Esophagus muscularis mucosa (tissue), 4 donors: ENCODE measurements around the gene COA3. TPM values are rescaled to one million over a fixed set of nuclear protein-coding genes. Genes with fewer than 3 reads are reported as not detected.
A peak's percentile ranks its signal among the peaks of the same experiment; 100 is the strongest.

Experiments
- DNase-seq: peaks from one replicate; pipeline ENCODE4 v3.0.0-alpha.2; 2017; ENCODE audit errors: extremely low spot score
- H3K27ac ChIP-seq, 4 donors: fragments of 200-600 bp; sonication (generic); replicated peaks in 1 of 4; 1 replicate in 3 of 4; 2 replicates in 1 of 4; pipeline ENCODE4 v1.5.1; 2016 to 2019; ENCODE audit warnings: mild to moderate bottlenecking in 1 of 4
- H3K27me3 ChIP-seq, 4 donors: fragments of 200-600 bp; sonication (generic); one replicate each; pipeline versions ENCODE4 v1.5.1 to v1.6.0; 2016 to 2019
- H3K36me3 ChIP-seq, 4 donors: fragments of 200-600 bp; sonication (generic); one replicate each; pipeline ENCODE4 v1.5.1; 2016 to 2019
- H3K4me1 ChIP-seq, 4 donors: fragments of 200-600 bp; sonication (generic); one replicate each; pipeline ENCODE4 v1.5.1; 2016 to 2019
- H3K4me3 ChIP-seq, 4 donors: fragments of 200-600 bp; sonication (generic); 1 replicate in 2 of 4; 2 replicates in 2 of 4; pipeline ENCODE4 v1.5.1; 2016 to 2019; ENCODE audit warnings: mild to moderate bottlenecking in 4 of 4, moderate library complexity in 1 of 4
- H3K9me3 ChIP-seq, 4 donors: fragments of 200-600 bp; sonication (generic); 1 replicate in 3 of 4; 2 replicates in 1 of 4; pipeline ENCODE4 v1.5.1; 2016 to 2019
- CTCF ChIP-seq, 3 experiments: fragments of 200-600 bp in 2 of 3; fragments of 450-650 bp in 1 of 3; sonication (generic) in 2 of 3; IDR thresholded peaks; one replicate each; pipeline ENCODE4 v1.5.1; 2017 to 2019; ENCODE audit warnings: antibody characterized with exemption in 3 of 3, mild to moderate bottlenecking in 2 of 3, moderate library complexity in 1 of 3
- EP300 ChIP-seq: sonication (generic); formaldehyde crosslinking; IDR thresholded peaks from one replicate; pipeline ENCODE4 v1.6.1; 2017; ENCODE audit warnings: antibody characterized with exemption
- POLR2A ChIP-seq: fragments of 450-650 bp; IDR thresholded peaks from one replicate; pipeline ENCODE4 v1.6.1; 2017; ENCODE audit warnings: antibody characterized with exemption, moderate library complexity, mild to moderate bottlenecking, low read depth
- POLR2AphosphoS5 ChIP-seq, 2 donors: sonication (generic); formaldehyde crosslinking; IDR thresholded peaks; one replicate each; pipeline ENCODE4 v1.6.1; 2017; ENCODE audit warnings: antibody characterized with exemption in 2 of 2
- WGBS: methylation state at CpG from one replicate; pipeline ENCODE4 v1.1.5; 2018; 5-methylcytosine and 5-hydroxymethylcytosine counted together
- intact Hi-C: fragments of 100-400 bp; cut with DNase I; formaldehyde crosslinking; loops from one replicate; pipeline ENCODE4 v1.15.1; 2023
- total RNA-seq, 4 donors: library from RNA; depleted of rRNA; stranded (reverse); fragments of >200 nt; gene quantifications; one replicate each; pipeline versions ENCODE4 v1.1.0 to v1.2.1, GENCODE V29; 2016

Gene COA3
- total RNA-seq, 4 donors from 2014 or later, result 65.9 to 74.6 (median 68.3) TPM

DNA sequence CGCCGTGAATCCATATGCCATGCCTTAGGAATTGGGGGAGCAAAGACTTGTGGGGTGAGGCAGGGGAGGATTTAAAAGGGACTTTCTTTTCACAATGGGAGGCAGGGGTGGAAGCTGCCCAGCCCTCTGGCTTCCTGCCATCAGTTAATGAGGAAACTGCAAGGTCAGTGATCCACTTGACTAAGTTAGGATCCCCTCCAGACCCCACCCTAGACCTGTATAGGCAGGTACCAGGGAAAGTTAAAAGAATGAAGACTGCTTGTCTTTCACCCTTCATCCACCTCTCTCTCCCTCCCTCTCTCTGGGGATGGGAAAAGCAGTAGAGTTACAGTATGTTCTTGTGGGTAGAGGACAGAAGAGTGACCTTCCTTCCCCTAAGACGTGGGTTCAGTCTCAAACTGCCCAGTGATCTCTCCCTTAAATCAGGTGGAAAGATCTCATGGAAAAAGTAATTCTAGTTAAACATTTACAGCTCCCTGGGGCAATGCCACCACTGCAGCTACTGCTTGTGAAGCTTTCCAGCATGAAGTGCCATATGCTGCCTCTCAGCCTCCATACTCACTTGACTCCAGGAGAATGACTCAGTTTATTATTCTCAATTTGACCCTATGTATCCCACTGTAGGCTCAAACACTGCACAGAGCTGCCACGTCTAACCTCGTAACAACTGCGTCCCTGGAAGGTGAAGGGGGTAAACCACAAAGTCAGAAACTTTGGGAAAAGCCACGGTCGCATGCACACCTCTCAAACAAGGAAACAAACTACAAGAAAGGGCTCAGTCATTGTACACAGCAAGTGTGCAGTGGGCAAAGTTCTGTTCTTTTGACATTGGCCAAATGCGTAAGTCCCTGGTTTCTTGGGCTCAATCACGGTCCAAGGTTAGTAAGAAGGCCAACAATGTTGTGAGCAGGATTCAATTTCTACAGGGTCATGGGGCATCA, 1.2 kb downstream of the COA3 start:
- no peak for DNase-seq
- WGBS, result 85% methylated on average over 10 of the region's 10 CpGs
- Histone ChIP-seq H3K9me3 (no peaks in the 10 kb centered on the region), H3K27ac (peak overlapping the region in 3 of 4 donors; percentile 80 to 81 (median 80)), H3K27me3 (no peaks in the 10 kb centered on the region), H3K36me3 (peaks cover 0 to 23% (median 14%) of the 10 kb centered on the region in 4 donors), H3K4me1 (peaks cover 15 to 30% (median 28%) of the 10 kb centered on the region in 4 donors), H3K4me3 (peak overlapping the region; percentile 72 to 94 (median 86))
- intact Hi-C loops, result no loop called here
- TF ChIP-seq CTCF (IDR thresholded peaks at IDR 0.05) (no peak), POLR2A (no peak), EP300 (no peak), POLR2AphosphoS5 (IDR thresholded peaks at IDR 0.05) (no peak)

DNA sequence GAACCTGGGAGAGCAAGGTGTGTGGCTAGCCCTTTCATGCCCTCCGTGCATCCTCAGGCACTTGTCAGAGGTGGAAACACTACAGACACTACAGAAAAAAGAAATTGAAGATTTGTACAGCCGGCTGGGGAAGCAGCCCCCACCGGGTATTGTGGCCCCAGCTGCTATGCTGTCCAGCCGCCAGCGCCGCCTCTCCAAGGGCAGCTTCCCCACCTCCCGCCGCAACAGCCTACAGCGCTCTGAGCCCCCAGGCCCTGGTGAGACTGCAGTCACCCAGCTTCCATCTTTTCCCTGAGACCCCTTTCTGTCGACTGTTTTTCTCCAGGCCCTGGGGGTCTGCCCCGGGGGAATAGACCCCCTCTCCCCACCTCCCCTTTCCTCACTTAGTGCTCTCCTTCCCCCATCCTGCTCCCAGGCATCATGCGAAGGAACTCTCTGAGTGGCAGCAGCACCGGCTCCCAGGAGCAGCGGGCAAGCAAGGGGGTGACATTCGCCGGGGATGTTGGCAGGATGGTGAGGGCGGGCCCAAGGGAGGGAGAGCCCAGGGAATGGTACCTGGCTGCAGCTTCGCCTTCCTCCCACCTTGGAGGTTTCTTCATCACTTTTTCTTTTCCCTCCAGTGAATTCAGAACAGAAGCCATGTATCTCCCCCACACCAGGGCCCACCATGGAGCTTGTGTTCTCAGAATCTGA, 2.3 kb downstream of the COA3 start:
- 92% methylated on average over 18 of the region's 18 CpGs for WGBS
- no peaks in the 10 kb centered on the region for H3K27me3 ChIP-seq
- no peaks in the 10 kb centered on the region for H3K9me3 ChIP-seq
- TF ChIP-seq POLR2AphosphoS5 (IDR thresholded peaks at IDR 0.05) (no peak), EP300 (no peak), CTCF (IDR thresholded peaks at IDR 0.05) (no peak), POLR2A (no peak)
- peaks cover 15 to 30% (median 28%) of the 10 kb centered on the region in 4 donors for H3K4me1 ChIP-seq
- DNase-seq, result no peak
- peaks cover 0 to 23% (median 14%) of the 10 kb centered on the region in 4 donors for H3K36me3 ChIP-seq
- H3K27ac ChIP-seq, result no peak overlapping the region
- no peak overlapping the region for H3K4me3 ChIP-seq
- intact Hi-C loops, result no loop called here

DNA sequence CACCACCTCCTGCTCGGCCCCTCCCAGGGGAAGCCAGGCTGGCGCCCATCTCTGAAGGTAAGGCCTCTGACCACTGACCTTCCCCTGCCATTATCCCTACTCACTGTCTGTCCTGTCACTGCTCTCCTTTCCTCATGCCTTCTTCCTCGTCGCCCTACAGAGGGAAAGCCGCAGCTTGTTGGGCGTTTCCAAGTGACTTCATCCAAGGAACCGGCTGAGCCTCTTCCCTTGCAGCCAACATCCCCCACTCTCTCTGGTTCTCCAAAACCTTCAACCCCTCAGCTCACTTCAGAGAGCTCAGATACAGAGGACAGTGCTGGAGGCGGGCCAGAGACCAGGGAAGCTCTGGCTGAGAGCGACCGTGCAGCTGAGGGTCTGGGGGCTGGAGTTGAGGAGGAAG, 3.0 kb downstream of the COA3 start:
- Histone ChIP-seq H3K27me3 (no peaks in the 10 kb centered on the region), H3K4me1 (peaks cover 15 to 30% (median 28%) of the 10 kb centered on the region in 4 donors), H3K9me3 (no peaks in the 10 kb centered on the region), H3K36me3 (peaks cover 0 to 23% (median 14%) of the 10 kb centered on the region in 4 donors), H3K4me3 (no peak overlapping the region), H3K27ac (no peak overlapping the region)
- DNase-seq, result no peak
- no peak for TF ChIP-seq EP300
- TF ChIP-seq CTCF (IDR thresholded peaks at IDR 0.05), result no peak
- TF ChIP-seq POLR2AphosphoS5 (IDR thresholded peaks at IDR 0.05), result no peak
- no peak for TF ChIP-seq POLR2A
- WGBS, result 87% methylated on average over 10 of the region's 10 CpGs
- intact Hi-C loops, result no loop called here

GRCh38 chr17:42795061-42795460, 3.4 kb downstream of the COA3 start:
- WGBS, result 72% methylated on average over 4 of the region's 4 CpGs
- Histone ChIP-seq H3K4me1 (peaks cover 15 to 30% (median 28%) of the 10 kb centered on the region in 4 donors), H3K27ac (no peak overlapping the region), H3K36me3 (peaks cover 0 to 23% (median 14%) of the 10 kb centered on the region in 4 donors), H3K27me3 (no peaks in the 10 kb centered on the region), H3K9me3 (no peaks in the 10 kb centered on the region), H3K4me3 (no peak overlapping the region)
- no peak for TF ChIP-seq CTCF (IDR thresholded peaks at IDR 0.05)
- TF ChIP-seq EP300, result no peak
- TF ChIP-seq POLR2AphosphoS5 (IDR thresholded peaks at IDR 0.05), result no peak
- TF ChIP-seq POLR2A, result no peak
- intact Hi-C loops, result no loop called here
- DNase-seq, result no peak
